IPS-NIHi11 (cell line): ENCODE measurements around the gene RUBCNL.

Experiments used
- DNase-seq: peaks from one replicate; pipeline ENCODE4 v3.0.0; 2012; ENCODE audit warnings: mixed read lengths, low spot score

RUBCNL gene

DNA sequence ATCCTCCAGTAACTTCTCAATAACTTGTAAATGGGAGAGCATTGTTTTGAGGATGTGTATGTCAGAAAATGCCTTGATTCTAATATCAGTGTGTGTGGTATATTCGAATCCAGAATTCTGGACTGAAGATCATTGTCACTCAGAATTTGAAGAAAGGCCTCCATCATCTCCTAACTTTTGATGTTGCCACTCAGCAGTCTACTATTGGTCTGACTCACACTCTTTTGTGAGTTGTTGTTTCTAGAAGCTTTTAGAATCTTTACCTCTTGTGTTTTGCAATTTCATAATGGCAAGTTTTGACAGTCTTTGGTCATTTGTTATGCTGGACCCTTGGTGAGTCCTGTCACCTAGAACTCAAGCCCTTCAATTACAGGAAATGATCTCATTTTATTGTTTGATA lies 77.0 kb downstream of the RUBCNL start:
- no peak for DNase-seq

DNA sequence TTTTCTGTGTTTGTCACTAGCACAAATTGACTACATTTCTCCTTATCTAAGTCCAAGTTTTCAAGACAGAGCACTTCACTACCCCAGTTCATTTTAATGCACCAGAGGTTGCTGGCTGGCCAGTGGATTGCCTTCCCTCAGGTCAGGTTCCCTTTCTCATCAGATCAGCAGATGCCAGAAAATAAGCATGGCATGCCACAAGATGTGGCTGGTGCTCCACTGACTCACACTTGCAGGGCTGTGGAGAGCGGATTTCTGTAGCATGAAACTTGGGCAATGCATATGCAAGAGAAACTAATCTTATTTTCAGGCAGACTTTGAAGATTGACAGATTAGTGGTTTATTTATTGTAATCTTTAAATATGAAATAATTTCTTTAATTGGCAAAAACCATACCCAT lies 79.5 kb downstream of the RUBCNL start:
- DNase-seq = no peak

DNA sequence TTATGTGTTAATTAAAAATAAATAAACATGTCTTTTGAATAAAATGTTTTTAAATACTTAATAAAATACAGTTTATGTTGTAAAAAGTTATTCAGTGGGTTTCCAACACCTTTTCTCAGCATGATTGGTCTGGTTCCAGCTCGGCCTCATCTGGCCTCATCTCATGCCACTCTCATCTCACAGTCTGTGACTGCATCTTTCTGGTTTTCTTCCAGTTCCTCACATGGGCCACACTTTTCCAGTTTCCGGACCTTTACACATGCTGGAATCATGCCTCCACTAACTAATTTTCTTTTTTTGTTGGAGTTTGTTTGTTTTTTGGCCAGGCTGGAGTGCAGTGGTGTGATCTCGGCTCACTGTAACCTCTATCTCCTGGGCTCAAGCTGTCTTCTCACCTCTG lies 82.5 kb downstream of the RUBCNL start:
- DNase-seq = no peak

DNA sequence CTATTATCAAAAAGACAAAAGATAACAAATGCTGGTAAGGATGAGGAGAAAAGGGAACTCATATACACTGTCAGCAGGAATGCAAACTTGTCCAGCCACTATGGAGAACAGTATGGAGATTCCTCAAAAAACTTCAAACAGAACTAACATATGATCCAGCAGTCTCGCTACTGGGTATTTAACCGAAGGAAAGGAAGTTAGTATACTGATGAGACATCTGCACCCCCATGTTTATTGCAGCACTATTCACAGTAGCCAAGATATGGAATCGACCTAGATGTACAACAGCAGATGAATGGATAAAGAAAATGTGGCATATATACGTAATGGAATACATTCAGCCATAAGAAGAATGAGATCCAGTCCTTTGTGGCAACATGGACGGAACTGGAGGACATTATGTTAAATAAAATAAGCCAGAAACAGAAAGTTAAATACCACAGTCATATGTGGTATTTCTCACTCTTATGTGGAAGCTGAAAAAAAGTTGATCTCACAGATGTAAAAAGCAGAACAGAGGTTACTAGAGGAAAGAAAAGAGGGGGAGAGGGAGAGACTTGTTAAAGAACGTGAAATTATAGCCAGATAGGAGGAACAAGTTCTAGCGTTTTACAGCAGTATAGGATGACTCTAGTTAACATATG lies 83.2 kb downstream of the RUBCNL start:
- DNase-seq = no peak

DNA sequence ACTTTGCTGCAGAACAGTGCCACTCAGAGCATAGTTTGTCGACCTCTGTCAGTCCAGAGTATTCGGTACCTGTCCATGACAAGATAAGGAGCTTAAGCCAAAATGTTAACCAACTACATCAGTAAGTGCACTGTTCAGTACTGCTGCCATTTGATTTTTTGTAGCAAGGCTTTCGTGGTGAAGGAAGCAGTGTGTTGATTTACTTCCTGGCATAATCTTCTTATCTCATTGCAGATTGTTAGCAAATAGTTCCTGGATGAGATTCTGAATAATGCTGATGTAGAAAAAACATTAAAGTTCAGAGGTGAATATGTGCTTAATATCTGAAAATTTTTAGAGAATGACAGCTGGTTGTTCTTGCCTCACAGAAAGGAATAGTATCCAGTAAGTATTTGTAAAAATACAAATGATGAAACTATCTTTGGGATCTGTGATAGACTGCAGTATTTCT lies 89.7 kb downstream of the RUBCNL start:
- DNase-seq = no peak

DNA sequence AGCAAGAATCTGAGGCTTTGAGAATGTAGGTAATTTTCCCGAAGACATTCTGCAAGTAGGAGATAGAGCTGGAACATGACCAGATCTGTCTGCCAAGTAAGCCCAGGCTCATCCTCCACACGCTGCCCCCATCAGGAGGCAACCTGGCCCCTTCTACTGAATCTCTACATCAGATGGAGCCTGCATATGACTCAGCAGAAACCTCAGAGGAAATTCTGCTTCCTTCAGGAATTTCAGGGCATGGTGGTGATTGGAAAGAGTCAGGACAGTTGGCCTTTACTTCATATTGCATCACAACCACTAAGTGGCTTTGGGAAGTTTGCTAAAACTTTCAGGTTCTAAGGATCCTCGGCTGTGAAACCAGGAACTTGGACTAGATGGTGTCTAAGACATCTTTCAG lies 90.1 kb downstream of the RUBCNL start:
- DNase-seq = no peak

DNA sequence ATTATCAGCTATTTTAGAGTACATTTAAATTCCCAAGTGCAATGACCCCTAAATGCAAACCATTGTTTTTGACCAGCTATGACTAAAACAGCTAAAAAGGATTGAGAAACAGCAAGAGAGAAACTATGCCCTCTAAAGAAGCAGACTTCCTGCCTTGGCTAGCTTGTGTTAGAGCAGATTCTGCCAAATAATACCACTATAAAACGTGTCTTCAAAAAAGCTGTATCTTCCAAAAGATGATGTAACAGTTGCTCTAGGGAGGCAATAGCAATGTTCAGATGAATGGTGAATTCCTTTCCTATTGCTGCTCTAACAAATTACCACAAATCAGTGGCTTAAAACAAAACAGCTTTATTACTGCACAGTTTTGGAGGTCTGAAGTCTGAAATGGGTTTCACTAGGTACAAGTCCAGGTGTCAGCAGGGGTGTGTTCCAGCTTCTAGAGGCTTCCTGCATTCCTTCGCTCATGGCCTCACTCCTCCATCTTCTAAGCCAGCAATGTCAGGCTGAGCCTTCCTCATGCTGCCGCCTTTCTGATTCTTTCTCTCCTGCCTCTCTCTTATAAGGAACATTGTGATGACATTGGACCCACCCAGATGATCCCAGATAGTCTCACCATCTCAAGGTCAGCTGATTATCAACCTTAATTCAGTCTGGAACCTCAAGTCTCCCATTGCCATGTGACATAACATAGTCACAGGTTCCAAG lies 90.8 kb downstream of the RUBCNL start:
- DNase-seq = no peak

DNA sequence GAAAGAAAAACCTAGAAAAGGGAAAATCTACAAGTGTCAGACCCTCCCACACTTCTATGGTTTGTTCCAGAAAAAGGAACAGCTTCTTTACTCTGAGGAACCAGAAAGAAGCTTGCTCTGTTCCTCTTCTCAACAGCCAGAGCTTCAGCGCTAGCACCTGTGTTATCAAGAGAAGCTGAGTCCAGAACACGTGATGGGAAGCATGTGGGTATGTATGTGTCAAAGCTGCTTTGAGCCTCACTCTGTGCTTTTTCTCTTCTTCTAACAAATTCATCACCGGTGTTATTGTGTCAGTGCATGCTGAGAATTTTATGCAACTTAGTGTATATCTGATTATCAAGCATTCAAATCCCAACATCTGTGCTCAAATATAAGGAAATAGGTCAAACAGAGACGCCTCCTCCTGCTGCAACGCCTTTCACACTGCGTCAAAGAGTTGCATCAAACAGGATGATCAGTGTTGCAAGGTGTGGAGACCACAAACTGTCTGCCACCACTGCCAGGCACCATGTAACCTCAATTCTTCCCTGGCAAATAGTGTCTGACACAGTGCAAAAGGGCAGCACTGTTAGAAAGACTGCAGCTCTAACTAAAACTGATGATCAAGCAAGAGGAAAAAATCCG lies 91.4 kb downstream of the RUBCNL start:
- no peak for DNase-seq

DNA sequence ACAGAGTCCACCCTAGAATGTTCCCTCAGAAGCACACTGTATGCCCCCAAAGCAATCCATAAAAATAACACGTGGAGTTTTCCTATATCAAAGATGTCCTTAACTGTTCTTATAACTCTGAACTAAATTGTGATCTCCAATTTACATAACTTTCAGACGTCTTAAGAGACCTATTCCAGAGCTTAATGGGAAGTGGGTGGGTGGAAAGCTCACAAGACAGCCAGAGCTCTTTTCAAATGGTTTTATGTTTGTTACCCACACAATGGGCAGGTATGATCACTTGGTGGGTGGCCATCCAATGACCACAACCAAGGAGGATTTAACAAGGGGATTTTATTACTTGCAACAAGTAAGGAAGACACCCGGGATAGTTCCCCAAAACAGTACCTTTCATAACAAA lies 93.6 kb downstream of the RUBCNL start:
- DNase-seq = no peak
